HFFc6 (cell line): ENCODE data around the gene MRGPRD. TPM values are rescaled to one million over a fixed set of nuclear protein-coding genes. Genes with fewer than 3 reads are reported as not detected.

Source experiments
- DNase-seq: peaks from one replicate; pipeline ENCODE4 v3.0.0-alpha.2; 2018
- H3K27ac Mint-ChIP-seq: 2 replicates; pipeline ENCODE4 v1.8.0; 2020; ENCODE audit warnings: mild to moderate bottlenecking, mixed read lengths
- H3K27me3 Mint-ChIP-seq: 2 replicates; pipeline ENCODE4 v1.8.0; 2021; ENCODE audit warnings: mild to moderate bottlenecking, moderate library complexity, mixed read lengths; ENCODE audit not compliant: insufficient read depth
- H3K36me3 Mint-ChIP-seq: 2 replicates; pipeline ENCODE4 v1.8.0; 2021; ENCODE audit warnings: low read depth, mixed read lengths
- H3K4me1 Mint-ChIP-seq: 2 replicates; pipeline ENCODE4 v1.8.0; 2020; ENCODE audit warnings: low read depth, mixed read lengths
- H3K4me3 Mint-ChIP-seq: 2 replicates; pipeline ENCODE4 v1.8.0; 2020; ENCODE audit warnings: mild to moderate bottlenecking, moderate library complexity, mixed read lengths
- H3K9me3 Mint-ChIP-seq: 2 replicates; pipeline ENCODE4 v1.8.0; 2020; ENCODE audit warnings: mild to moderate bottlenecking, mixed read lengths
- CTCF ChIP-seq: fragments of 200-600 bp; sonication (generic); IDR thresholded peaks from 2 replicates; pipeline ENCODE4 v1.5.0; 2021; ENCODE audit warnings: antibody characterized with exemption, mild to moderate bottlenecking
- total RNA-seq, 6 experiments: library from RNA; stranded (reverse); fragmentation: NEBNext Ultra II Directional; extraction: Animal tissue kit (Norgen Biotek cat#: 25700); gene quantifications; 2 replicates in 1 of 6; 3 replicates in 5 of 6; pipeline ENCODE4 v1.2.3, GENCODE V29; 2021

MRGPRD gene
- total RNA-seq, 6 experiments from 2014 or later: not detected

GRCh38 chr11:68942751-68943271, 38.0 kb downstream of the MRGPRD start:
- H3K27me3 Mint-ChIP-seq: peaks cover 2% of the 10 kb centered on the region; the same call in 1 of the 2 replicates
- no peaks in the 10 kb centered on the region for H3K9me3 Mint-ChIP-seq
- no peaks in the 10 kb centered on the region; the same call in 1 of the 2 replicates for H3K36me3 Mint-ChIP-seq
- no peak for DNase-seq
- no peak for TF ChIP-seq CTCF
- peaks cover 17% of the 10 kb centered on the region for H3K4me1 Mint-ChIP-seq
- no peak overlapping the region for H3K27ac Mint-ChIP-seq
- H3K4me3 Mint-ChIP-seq: no peak overlapping the region

GRCh38 chr11:68942095-68942620, 38.6 kb downstream of the MRGPRD start:
- DNase-seq: no peak
- no peak overlapping the region for H3K27ac Mint-ChIP-seq
- peaks cover 2% of the 10 kb centered on the region; the same call in 1 of the 2 replicates for H3K27me3 Mint-ChIP-seq
- no peaks in the 10 kb centered on the region; the same call in 1 of the 2 replicates for H3K36me3 Mint-ChIP-seq
- H3K9me3 Mint-ChIP-seq: no peaks in the 10 kb centered on the region
- H3K4me3 Mint-ChIP-seq: no peak overlapping the region
- H3K4me1 Mint-ChIP-seq: peaks cover 15% of the 10 kb centered on the region
- no peak for TF ChIP-seq CTCF

GRCh38 chr11:68941324-68942094, 39.3 kb downstream of the MRGPRD start:
- H3K4me1 Mint-ChIP-seq: peaks cover 10% of the 10 kb centered on the region
- H3K4me3 Mint-ChIP-seq: no peak overlapping the region
- DNase-seq: no peak
- H3K27me3 Mint-ChIP-seq: no peaks in the 10 kb centered on the region
- H3K9me3 Mint-ChIP-seq: no peaks in the 10 kb centered on the region
- no peaks in the 10 kb centered on the region; the same call in 1 of the 2 replicates for H3K36me3 Mint-ChIP-seq
- H3K27ac Mint-ChIP-seq: no peak overlapping the region
- no peak for TF ChIP-seq CTCF

- no peaks in the 10 kb centered on the region for H3K9me3 Mint-ChIP-seq
- no peaks in the 10 kb centered on the region for H3K27me3 Mint-ChIP-seq
- H3K36me3 Mint-ChIP-seq: no peaks in the 10 kb centered on the region; the same call in 1 of the 2 replicates
- no peak for TF ChIP-seq CTCF
- H3K4me1 Mint-ChIP-seq: peaks cover 3% of the 10 kb centered on the region; the same call in 1 of the 2 replicates
- DNase-seq: no peak
- H3K4me3 Mint-ChIP-seq: no peak overlapping the region
- H3K27ac Mint-ChIP-seq: no peak overlapping the region
Observed at GRCh38 chr11:68940651-68941323, 40.0 kb downstream of the MRGPRD start.

GRCh38 chr11:68939583-68940555, 40.9 kb downstream of the MRGPRD start:
- no peak for TF ChIP-seq CTCF
- H3K27me3 Mint-ChIP-seq: no peaks in the 10 kb centered on the region
- H3K36me3 Mint-ChIP-seq: no peaks in the 10 kb centered on the region; the same call in 1 of the 2 replicates
- DNase-seq: no peak
- H3K4me1 Mint-ChIP-seq: no peaks in the 10 kb centered on the region
- no peak overlapping the region for H3K27ac Mint-ChIP-seq
- H3K9me3 Mint-ChIP-seq: no peaks in the 10 kb centered on the region
- no peak overlapping the region for H3K4me3 Mint-ChIP-seq
